A172 (cell line): ENCODE measurements around the gene COQ3. TPM values are rescaled to one million over a fixed set of nuclear protein-coding genes. Genes with fewer than 3 reads are reported as not detected.

ENCODE experiments used
- DNase-seq: peaks from one replicate; pipeline ENCODE4 v3.0.0-alpha.2; 2015; ENCODE audit warnings: low spot score
- total RNA-seq: library from RNA; depleted of rRNA; stranded (reverse); fragments of >200 nt; shearing (Covaris generic); gene quantifications from 2 replicates; pipeline ENCODE4 v1.2.3, GENCODE V29; 2014; rRNA removed

Gene COQ3
- total RNA-seq, 1 experiment from 2014 or later = 21.4 TPM

- no peak for DNase-seq
These were observed 60.9 kb downstream of the COQ3 start for GRCh38 chr6:99333068-99333467.

GRCh38 chr6:99331531-99331930, 62.5 kb downstream of the COQ3 start:
- DNase-seq = no peak

- DNase-seq = peak; percentile 48
These were observed 63.8 kb downstream of the COQ3 start for GRCh38 chr6:99330159-99330558.

GRCh38 chr6:99324996-99325395, 69.0 kb downstream of the COQ3 start:
- DNase-seq = no peak

Other genes starting within 250 kb of the COQ3 start
- gene FAXC, start 44.5 kb downstream of the COQ3 start, total RNA-seq = 8.1 and 10.9 TPM in 2 replicates
- gene PNISR, start 31.1 kb upstream of the COQ3 start, total RNA-seq = 43.2 and 56.6 TPM in 2 replicates
- gene USP45, start 121.2 kb upstream of the COQ3 start, total RNA-seq = 14.7 and 16.2 TPM in 2 replicates
- gene CCNC, start 174.5 kb upstream of the COQ3 start, total RNA-seq = 93.1 and 102 TPM in 2 replicates
- gene PRDM13, start 212.6 kb upstream of the COQ3 start, total RNA-seq = not detected in 2 replicates